H9 (cell line): Measurements from ENCODE around the gene COLEC12. TPM values are rescaled to one million over a fixed set of nuclear protein-coding genes. Genes with fewer than 3 reads are reported as not detected.

Experiments used
- DNase-seq: peaks from one replicate; pipeline ENCODE4 v3.0.0-alpha.2; 2017
- H2AFZ ChIP-seq: one replicate; pipeline ENCODE4 v1.6.1; 2013; ENCODE audit warnings: mild to moderate bottlenecking, low read length, control low read depth, moderate library complexity
- H2AK5ac ChIP-seq: 2 replicates; pipeline ENCODE4 v1.6.1; 2013; ENCODE audit warnings: low read length, control low read depth, mixed read lengths; ENCODE audit not compliant: insufficient read length
- H2BK120ac ChIP-seq: one replicate; pipeline ENCODE4 v1.6.1; 2013; ENCODE audit warnings: low read depth, mild to moderate bottlenecking, low read length, control low read depth, inconsistent platforms; ENCODE audit not compliant: poor library complexity, severe bottlenecking
- H2BK12ac ChIP-seq: 2 replicates; pipeline ENCODE4 v1.6.1; 2013; ENCODE audit warnings: low read length, control low read depth, mixed read lengths, low read depth; ENCODE audit not compliant: insufficient read length
- H2BK15ac ChIP-seq: 2 replicates; pipeline ENCODE4 v1.6.1; 2013; ENCODE audit warnings: low read depth, low read length, control low read depth
- H2BK20ac ChIP-seq: one replicate; pipeline ENCODE4 v1.6.1; 2013; ENCODE audit warnings: low read depth, mild to moderate bottlenecking, low read length, control low read depth, inconsistent platforms; ENCODE audit not compliant: poor library complexity, severe bottlenecking
- H2BK5ac ChIP-seq: 2 replicates; pipeline ENCODE4 v1.6.1; 2013; ENCODE audit warnings: low read length, control low read depth, mixed read lengths; ENCODE audit not compliant: insufficient read length
- H3K14ac ChIP-seq: 2 replicates; pipeline ENCODE4 v1.6.1; 2013; ENCODE audit warnings: low read length, control low read depth; ENCODE audit not compliant: insufficient read depth
- H3K18ac ChIP-seq: 2 replicates; pipeline ENCODE4 v1.6.1; 2013; ENCODE audit warnings: low read depth, mild to moderate bottlenecking, mixed read lengths, low read length, control low read depth; ENCODE audit not compliant: insufficient read length
- H3K23ac ChIP-seq: 2 replicates; pipeline ENCODE4 v1.6.1; 2013; ENCODE audit warnings: low read length, control low read depth, mixed read lengths, low read depth; ENCODE audit not compliant: insufficient read length
- H3K23me2 ChIP-seq: 2 replicates; pipeline ENCODE4 v1.6.1; 2013; ENCODE audit warnings: low read depth, mild to moderate bottlenecking, mixed read lengths, low read length, control low read depth; ENCODE audit not compliant: insufficient read length, poor library complexity, severe bottlenecking
- H3K27ac ChIP-seq: 2 replicates; pipeline ENCODE4 v1.5.1; 2013; ENCODE audit warnings: low read length, control low read depth, mixed read lengths, low read depth; ENCODE audit not compliant: insufficient read length
- H3K27me3 ChIP-seq: 2 replicates; pipeline ENCODE4 v1.6.1; 2013; ENCODE audit warnings: low read length, control low read depth, inconsistent platforms; ENCODE audit not compliant: insufficient read depth
- H3K4ac ChIP-seq: 2 replicates; pipeline ENCODE4 v1.6.1; 2013; ENCODE audit warnings: low read depth, mild to moderate bottlenecking, control low read depth, inconsistent platforms, low read length, moderate library complexity
- H3K4me1 ChIP-seq: 2 replicates; pipeline ENCODE4 v1.6.1; 2013; ENCODE audit warnings: low read length, control low read depth, inconsistent platforms; ENCODE audit not compliant: insufficient read depth
- H3K4me2 ChIP-seq: 2 replicates; pipeline ENCODE4 v1.6.1; 2013; ENCODE audit warnings: low read length, control low read depth, mixed read lengths; ENCODE audit not compliant: insufficient read length, insufficient read depth
- H3K56ac ChIP-seq: 2 replicates; pipeline ENCODE4 v1.6.1; 2013; ENCODE audit warnings: low read depth, mild to moderate bottlenecking, mixed read lengths, low read length, control low read depth; ENCODE audit not compliant: insufficient read length
- H3K79me1 ChIP-seq: 2 replicates; pipeline ENCODE4 v1.6.1; 2013; ENCODE audit warnings: low read depth, mild to moderate bottlenecking, moderate library complexity, low read length, control low read depth, inconsistent platforms; ENCODE audit not compliant: insufficient read depth, poor library complexity, severe bottlenecking
- H3K79me2 ChIP-seq: 2 replicates; pipeline ENCODE4 v1.6.1; 2013; ENCODE audit warnings: low read length, control low read depth, inconsistent platforms; ENCODE audit not compliant: insufficient read depth
- H3K9ac ChIP-seq: 2 replicates; pipeline ENCODE4 v1.6.1; 2013; ENCODE audit warnings: low read length, control low read depth, mixed read lengths; ENCODE audit not compliant: insufficient read length; ENCODE audit errors: extremely low read depth
- H3K9me3 ChIP-seq: one replicate; pipeline ENCODE4 v1.6.1; 2013; ENCODE audit warnings: low read depth, low read length, inconsistent platforms; ENCODE audit not compliant: control insufficient read depth
- H3T11ph ChIP-seq: one replicate; pipeline ENCODE4 v1.6.1; 2013; ENCODE audit warnings: mild to moderate bottlenecking, low read length, control low read depth, inconsistent platforms
- H4K20me1 ChIP-seq: one replicate; pipeline ENCODE4 v1.6.1; 2013; ENCODE audit not compliant: control insufficient read depth, insufficient read length, insufficient read depth
- H4K5ac ChIP-seq: 2 replicates; pipeline ENCODE4 v1.6.1; 2013; ENCODE audit warnings: low read depth, mild to moderate bottlenecking, mixed read lengths, low read length, control low read depth; ENCODE audit not compliant: insufficient read length
- H4K8ac ChIP-seq: replicated peaks from 2 replicates; pipeline ENCODE4 v1.6.1; 2013; ENCODE audit warnings: low read length, control low read depth, mixed read lengths, low read depth; ENCODE audit not compliant: insufficient read length
- H4K91ac ChIP-seq: 2 replicates; pipeline ENCODE4 v1.6.1; 2013; ENCODE audit warnings: low read depth, mild to moderate bottlenecking, moderate library complexity, mixed read lengths, low read length, control low read depth; ENCODE audit not compliant: insufficient read length
- H3K27ac Mint-ChIP-seq, 3 experiments: 2 replicates in 2 of 3; 3 replicates in 1 of 3; pipeline ENCODE4 v1.8.0; 2020 to 2021; ENCODE audit warnings: mixed read lengths in 3 of 3, mild to moderate bottlenecking in 1 of 3, moderate library complexity in 1 of 3
- H3K27me3 Mint-ChIP-seq: 2 replicates; pipeline ENCODE4 v1.8.0; 2021; ENCODE audit warnings: low read depth, mild to moderate bottlenecking, moderate library complexity, mixed read lengths
- H3K36me3 Mint-ChIP-seq, 3 experiments: 2 replicates in 2 of 3; 3 replicates in 1 of 3; pipeline ENCODE4 v1.8.0; 2020 to 2021; ENCODE audit warnings: low read depth in 3 of 3, mixed read lengths in 3 of 3; ENCODE audit not compliant: insufficient read depth in 1 of 3
- H3K4me1 Mint-ChIP-seq, 2 experiments: 2 replicates each; pipeline ENCODE4 v1.8.0; 2020; ENCODE audit warnings: mixed read lengths in 2 of 2
- H3K4me3 Mint-ChIP-seq, 2 experiments: 2 replicates in 1 of 2; 3 replicates in 1 of 2; pipeline ENCODE4 v1.8.0; 2020 to 2021; ENCODE audit warnings: mild to moderate bottlenecking in 2 of 2, mixed read lengths in 2 of 2, moderate library complexity in 1 of 2
- H3K9me3 Mint-ChIP-seq, 2 experiments: 2 replicates in 1 of 2; 3 replicates in 1 of 2; pipeline ENCODE4 v1.8.0; 2020; ENCODE audit warnings: mild to moderate bottlenecking in 2 of 2, mixed read lengths in 2 of 2, moderate library complexity in 1 of 2
- CTCF ChIP-seq: fragments of 200-600 bp; sonication (generic); conservative IDR thresholded peaks from 3 replicates; pipeline ENCODE4 v1.8.0; 2021; ENCODE audit warnings: antibody characterized with exemption, mild to moderate bottlenecking
- WGBS: extraction: QIAGEN DNeasy Blood & Tissue Kit; methylation state at CpG from one replicate; pipeline ENCODE4 v1.1.7; 2013; ENCODE audit warnings: missing lambda C conversion rate, low lambda C conversion rate, mixed read lengths; ENCODE audit not compliant: insufficient read length; ENCODE audit errors: extremely low coverage; 5-methylcytosine and 5-hydroxymethylcytosine counted together
- total RNA-seq: library from RNA; stranded (reverse); gene quantifications from 2 replicates; pipeline ENCODE4 v1.2.1, GENCODE V29; 2021

COLEC12 gene
- total RNA-seq, 1 experiment from 2014 or later: 0.70 TPM

- no peak overlapping the region for H3K4me2 ChIP-seq
- TF ChIP-seq CTCF: no peak
- no peak overlapping the region for H3K18ac ChIP-seq
- H3K27me3 Mint-ChIP-seq: peaks cover 7% of the 10 kb centered on the region; the same call in 1 of the 2 replicates
- H3K79me2 ChIP-seq: no peaks in the 10 kb centered on the region
- WGBS: no CpG with 5 or more reads among the region's 7 CpGs
- no peaks in the 10 kb centered on the region for H4K20me1 ChIP-seq
- no peak overlapping the region for H2BK5ac ChIP-seq
- H3T11ph ChIP-seq: no peak overlapping the region
- H3K23me2 ChIP-seq: no peaks in the 10 kb centered on the region
- H3K36me3 Mint-ChIP-seq: no peaks in the 10 kb centered on the region
- H2BK20ac ChIP-seq: no peak overlapping the region
- H3K9me3 ChIP-seq: no peaks in the 10 kb centered on the region
- H3K27ac ChIP-seq: no peak overlapping the region
- peaks cover 7% of the 10 kb centered on the region for H3K4me1 ChIP-seq
- DNase-seq: no peak
- H3K4me1 Mint-ChIP-seq: peaks cover 21 to 22% of the 10 kb centered on the region in 2 experiments
- no peak overlapping the region for H2BK12ac ChIP-seq
- H3K23ac ChIP-seq: no peak overlapping the region
- no peak overlapping the region for H4K8ac ChIP-seq
- H3K9ac ChIP-seq: no peak overlapping the region
- H4K5ac ChIP-seq: no peak overlapping the region
- no peak overlapping the region for H3K4me3 Mint-ChIP-seq
- H3K27ac Mint-ChIP-seq: no peak overlapping the region; a peak in 1 of 7 replicates
- no peak overlapping the region for H2BK120ac ChIP-seq
- H4K91ac ChIP-seq: no peak overlapping the region
- H2BK15ac ChIP-seq: no peak overlapping the region
- H3K4ac ChIP-seq: no peak overlapping the region
- no peak overlapping the region for H3K56ac ChIP-seq
- H2AK5ac ChIP-seq: no peak overlapping the region
- H3K27me3 ChIP-seq: no peaks in the 10 kb centered on the region
- no peak overlapping the region for H2AFZ ChIP-seq
- H3K79me1 ChIP-seq: no peaks in the 10 kb centered on the region
- no peaks in the 10 kb centered on the region for H3K9me3 Mint-ChIP-seq
- H3K14ac ChIP-seq: no peak overlapping the region
Measured at GRCh38 chr18:361100-361732, 139.3 kb downstream of the COLEC12 start.
